HEK293 (cell line): ENCODE measurements around the gene ITPRIPL2.

Experiments
- CTCF ChIA-PET: fragments of 350-600 bp; formaldehyde crosslinking; extraction: SDS; loops from one replicate; lab custom pipeline; 2021; ENCODE audit warnings: antibody characterized with exemption; lab: Yijun Ruan, JAX
- POLR2A ChIA-PET: fragments of 300-600 bp; formaldehyde crosslinking; extraction: SDS; loops from one replicate; lab custom pipeline; 2020; ENCODE audit warnings: antibody characterized with exemption, inconsistent platforms; lab: Yijun Ruan, JAX
- H3K27ac ChIP-seq: fragments of 200-500 bp; sonication (Bioruptor generic); 2 replicates; pipeline ENCODE4 v1.5.1; 2014; ENCODE audit warnings: low read depth, low read length, control low read depth, inconsistent platforms; ENCODE audit errors: extremely low read depth
- H3K36me3 ChIP-seq, 2 experiments: fragments of 200-500 bp in 1 of 2; sonication (Bioruptor generic) in 1 of 2; 1 replicate in 1 of 2; 2 replicates in 1 of 2; pipeline ENCODE4 v1.5.1; 2014 to 2017; ENCODE audit warnings: inconsistent platforms in 2 of 2, low read length in 2 of 2; ENCODE audit not compliant: control insufficient read depth in 2 of 2, insufficient read depth in 1 of 2
- H3K4me1 ChIP-seq: fragments of 200-500 bp; sonication (Bioruptor generic); 2 replicates; pipeline ENCODE4 v1.5.1; 2014; ENCODE audit warnings: mild to moderate bottlenecking, low read length, inconsistent platforms; ENCODE audit not compliant: control insufficient read depth, insufficient read depth
- H3K4me3 ChIP-seq: 2 replicates; pipeline ENCODE4 v1.5.1; 2011; ENCODE audit warnings: low read depth, mild to moderate bottlenecking, control low read depth, low read length, moderate library complexity
- H3K9me3 ChIP-seq: fragments of 200-500 bp; sonication (Bioruptor generic); 2 replicates; pipeline ENCODE4 v1.5.1; 2014; ENCODE audit warnings: low read depth, low read length, inconsistent platforms; ENCODE audit not compliant: control insufficient read depth, insufficient read depth
- BCL11A ChIP-seq: fragments of 450-650 bp; formaldehyde crosslinking; IDR thresholded peaks from 2 replicates; pipeline ENCODE4 v1.5.1; 2016; ENCODE audit warnings: low read depth, missing biosample characterization, missing genetic modification characterization
- KLF9 ChIP-seq: fragments of 450-650 bp; formaldehyde crosslinking; IDR thresholded peaks from 2 replicates; pipeline ENCODE4 v1.5.1; 2016; ENCODE audit warnings: missing biosample characterization, missing genetic modification characterization, low read depth
- OSR2 ChIP-seq: fragments of 450-650 bp; formaldehyde crosslinking; IDR thresholded peaks from 2 replicates; pipeline ENCODE4 v1.5.1; 2016; ENCODE audit warnings: missing biosample characterization, missing genetic modification characterization
- RBAK ChIP-seq: fragments of 450-650 bp; formaldehyde crosslinking; IDR thresholded peaks from 2 replicates; pipeline ENCODE4 v1.5.1; 2016; ENCODE audit warnings: missing biosample characterization, missing genetic modification characterization
- ZBTB17 ChIP-seq: fragments of 450-650 bp; formaldehyde crosslinking; IDR thresholded peaks from 2 replicates; pipeline ENCODE4 v1.5.1; 2016; ENCODE audit warnings: missing biosample characterization, missing genetic modification characterization
- ZBTB48 ChIP-seq: fragments of 450-650 bp; formaldehyde crosslinking; IDR thresholded peaks from 2 replicates; pipeline ENCODE4 v1.5.1; 2016; ENCODE audit warnings: missing biosample characterization, missing genetic modification characterization
- ZFP41 ChIP-seq: fragments of 450-650 bp; formaldehyde crosslinking; IDR thresholded peaks from 2 replicates; pipeline ENCODE4 v1.5.1; 2016; ENCODE audit warnings: missing biosample characterization, missing genetic modification characterization, borderline replicate concordance
- ZIC2 ChIP-seq: fragments of 450-650 bp; formaldehyde crosslinking; IDR thresholded peaks from 2 replicates; pipeline ENCODE4 v1.5.1; 2016; ENCODE audit warnings: missing biosample characterization, missing genetic modification characterization
- ZNF121 ChIP-seq: fragments of 450-650 bp; formaldehyde crosslinking; IDR thresholded peaks from 2 replicates; pipeline ENCODE4 v1.5.1; 2016; ENCODE audit warnings: missing biosample characterization, missing genetic modification characterization
- ZNF223 ChIP-seq: fragments of 450-650 bp; formaldehyde crosslinking; IDR thresholded peaks from 2 replicates; pipeline ENCODE4 v1.5.1; 2016; ENCODE audit warnings: missing biosample characterization, missing genetic modification characterization
- ZNF362 ChIP-seq: fragments of 450-650 bp; formaldehyde crosslinking; IDR thresholded peaks from 2 replicates; pipeline ENCODE4 v1.5.1; 2016; ENCODE audit warnings: missing biosample characterization, missing genetic modification characterization
- ZNF366 ChIP-seq: fragments of 450-650 bp; formaldehyde crosslinking; conservative IDR thresholded peaks from 2 replicates; pipeline ENCODE4 v1.5.1; 2016; ENCODE audit warnings: missing biosample characterization, missing genetic modification characterization
- ZNF394 ChIP-seq: fragments of 450-650 bp; formaldehyde crosslinking; IDR thresholded peaks from 2 replicates; pipeline ENCODE4 v1.5.1; 2016; ENCODE audit warnings: missing biosample characterization, missing genetic modification characterization, mild to moderate bottlenecking, moderate library complexity, borderline replicate concordance
- ZNF404 ChIP-seq: fragments of 450-650 bp; formaldehyde crosslinking; IDR thresholded peaks from 2 replicates; pipeline ENCODE4 v1.5.1; 2017; ENCODE audit warnings: missing biosample characterization, missing genetic modification characterization
- ZNF416 ChIP-seq: fragments of 450-650 bp; formaldehyde crosslinking; IDR thresholded peaks from 2 replicates; pipeline ENCODE4 v1.5.1; 2016; ENCODE audit warnings: missing biosample characterization, missing genetic modification characterization
- ZNF596 ChIP-seq: fragments of 450-650 bp; IDR thresholded peaks from 2 replicates; pipeline ENCODE4 v1.5.0; 2018; ENCODE audit warnings: missing biosample characterization, mild to moderate bottlenecking, missing genetic modification characterization, moderate library complexity
- ZNF629 ChIP-seq: fragments of 450-650 bp; formaldehyde crosslinking; IDR thresholded peaks from 2 replicates; pipeline ENCODE4 v1.5.1; 2017; ENCODE audit warnings: missing biosample characterization, missing genetic modification characterization
- ZNF654 ChIP-seq: fragments of 450-650 bp; formaldehyde crosslinking; IDR thresholded peaks from 2 replicates; pipeline ENCODE4 v1.5.1; 2016; ENCODE audit warnings: low read depth, missing biosample characterization, missing genetic modification characterization
- ZNF660 ChIP-seq: fragments of 450-650 bp; IDR thresholded peaks from 2 replicates; pipeline ENCODE4 v1.5.1; 2018; ENCODE audit warnings: missing biosample characterization, mild to moderate bottlenecking, missing genetic modification characterization
- ZNF664 ChIP-seq: fragments of 450-650 bp; formaldehyde crosslinking; IDR thresholded peaks from 2 replicates; pipeline ENCODE4 v1.5.1; 2016; ENCODE audit warnings: missing biosample characterization, missing genetic modification characterization
- ZNF670 ChIP-seq: fragments of 450-650 bp; formaldehyde crosslinking; IDR thresholded peaks from 2 replicates; pipeline ENCODE4 v1.5.1; 2016; ENCODE audit warnings: missing biosample characterization, missing genetic modification characterization, low read depth
- ZNF704 ChIP-seq: fragments of 450-650 bp; formaldehyde crosslinking; IDR thresholded peaks from 2 replicates; pipeline ENCODE4 v1.5.1; 2016; ENCODE audit warnings: missing biosample characterization, missing genetic modification characterization
- ZNF768 ChIP-seq: fragments of 450-650 bp; formaldehyde crosslinking; IDR thresholded peaks from 2 replicates; pipeline ENCODE4 v1.5.1; 2018; ENCODE audit warnings: missing biosample characterization, mild to moderate bottlenecking, missing genetic modification characterization
- ZNF843 ChIP-seq: fragments of 450-650 bp; formaldehyde crosslinking; IDR thresholded peaks from 2 replicates; pipeline ENCODE4 v1.5.1; 2016; ENCODE audit warnings: missing biosample characterization, missing genetic modification characterization
- ZSCAN5A ChIP-seq: fragments of 450-650 bp; formaldehyde crosslinking; IDR thresholded peaks from 2 replicates; pipeline ENCODE4 v1.5.1; 2016; ENCODE audit warnings: missing biosample characterization, missing genetic modification characterization
- ZXDB ChIP-seq: fragments of 450-650 bp; formaldehyde crosslinking; IDR thresholded peaks from 2 replicates; pipeline ENCODE4 v1.5.1; 2016; ENCODE audit warnings: missing biosample characterization, missing genetic modification characterization

ITPRIPL2 gene

GRCh38 chr16:19113577-19114358 lies at the start of gene ITPRIPL2 (continued):
- TF ChIP-seq ZNF704 (tag by site-specific recombination) = no peak
- peak; percentile 43 for TF ChIP-seq ZBTB17
- peak; percentile 80; the same call in 1 of the 2 replicates for TF ChIP-seq ZBTB48
- peak; percentile 49; the same call in 1 of the 2 replicates for TF ChIP-seq KLF9 (tag by site-specific recombination)
- no peak for TF ChIP-seq ZNF366 (tag by site-specific recombination)
- peak; percentile 46 for TF ChIP-seq ZNF394 (tag by site-specific recombination)
- peak; percentile 34 for TF ChIP-seq ZNF629 (tag by site-specific recombination)
- no peak for TF ChIP-seq BCL11A (tag by site-specific recombination)
- TF ChIP-seq, all 188 proteins: peak for 41

- TF ChIP-seq OSR2 (tag by site-specific recombination) (no peak), ZIC2 (tag by site-specific recombination) (no peak), ZNF596 (tag by site-specific recombination) (no peak), ZNF121 (tag by site-specific recombination) (peak; percentile 99)
- TF ChIP-seq, all 188 proteins: peak for 1
- H3K4me3 ChIP-seq = peak overlapping the region; percentile 15; the same call in 1 of the 2 replicates
- POLR2A ChIA-PET = interaction anchor here (0.5 to 1.7 kb wide), 11 partner anchors 8 to 276 kb away, joined by 3 to 10 read pairs (median 5); partner anchors contain the start of genes ARL6IP1, RPS15A, SMG1 and TMC7
Measured at GRCh38 chr16:19066988-19067348, 46.8 kb upstream of the ITPRIPL2 start.

GRCh38 chr16:19067349-19068236 lies 46.2 kb upstream of the ITPRIPL2 start, which contains the start of gene COQ7:
TSS of gene COQ7 (plus strand) at chr16:19067614. CDS start at chr16:19067665, 51 bp downstream.
- H3K4me1 ChIP-seq = no peaks in the 10 kb centered on the region
- ChIA-PET POLR2A (interaction anchor here (0.5 to 1.7 kb wide), 10 partner anchors 9 to 277 kb away, joined by 3 to 10 read pairs (median 5); partner anchors contain the start of genes ARL6IP1, RPS15A, SMG1 and TMC7), CTCF (interaction anchor here (6.3 kb wide), 1 partner anchor 84 kb away, joined by 53 read pairs; the partner anchor contains the start of gene TMC7)
- no peaks in the 10 kb centered on the region for H3K9me3 ChIP-seq
- peak within 1 kb of the TSS; percentile 82 for H3K27ac ChIP-seq
- H3K4me3 ChIP-seq = peak within 1 kb of the TSS; percentile 82
- peaks cover 0 to 14% of the 10 kb centered on the region in 2 experiments; a peak in 2 of 3 replicates for H3K36me3 ChIP-seq
- no peak for TF ChIP-seq ZFP41 (tag by site-specific recombination)
- TF ChIP-seq ZNF404 = no peak
- no peak for TF ChIP-seq ZNF416 (tag by site-specific recombination)
- TF ChIP-seq ZXDB (tag by site-specific recombination) = peak; percentile 97
- no peak for TF ChIP-seq ZNF654 (tag by site-specific recombination)
- no peak for TF ChIP-seq ZNF664 (tag by site-specific recombination)
- TF ChIP-seq ZNF660 (tag by site-specific recombination) = no peak
- TF ChIP-seq ZNF670 = no peak
- peak; percentile 27; the same call in 1 of the 2 replicates for TF ChIP-seq ZSCAN5A
- TF ChIP-seq ZNF843 (tag by site-specific recombination) = peak; percentile 66
- peak; percentile 100 for TF ChIP-seq ZNF362 (tag by site-specific recombination)
- no peak for TF ChIP-seq ZNF768 (tag by site-specific recombination)
- no peak for TF ChIP-seq ZNF223 (tag by site-specific recombination)
- TF ChIP-seq ZBTB48 = no peak
- no peak for TF ChIP-seq RBAK (tag by site-specific recombination)
- TF ChIP-seq ZNF366 (tag by site-specific recombination) = no peak

More at GRCh38 chr16:19066988-19067348, 46.8 kb upstream of the ITPRIPL2 start:
- CTCF ChIA-PET = interaction anchor here (1.0 kb wide), 1 partner anchor 122 kb away, joined by 3 read pairs; no protein-coding TSS in a partner anchor
- H3K36me3 ChIP-seq = peaks cover 0 to 7% of the 10 kb centered on the region in 2 experiments; a peak in 1 of 3 replicates
- H3K9me3 ChIP-seq = no peaks in the 10 kb centered on the region
- no peak overlapping the region for H3K27ac ChIP-seq
- H3K4me1 ChIP-seq = no peaks in the 10 kb centered on the region
